Activated CD4-positive, alpha-beta T cell treated with anti-CD3 and anti-CD28 coated beads, Interleukin-2, amount 50 U/mL, for 1 hour (primary cell): ENCODE data around the gene FGF18.

Source experiments
- DNase-seq: peaks from one replicate; pipeline ENCODE4 v3.0.0-alpha.2; 2020

FGF18 gene

GRCh38 chr5:171506951-171507350, 87.5 kb downstream of the FGF18 start:
- no peak for DNase-seq
